Neural cell (in vitro differentiated cells): ENCODE measurements around the gene POMP. TPM values are rescaled to one million over a fixed set of nuclear protein-coding genes. Genes with fewer than 3 reads are reported as not detected.

Experiments used
- H2AFZ ChIP-seq: fragments of 200-600, 300-800 bp; sonication (generic), shearing (Covaris generic); 2 replicates; pipeline ENCODE4 v1.6.0; 2014; ENCODE audit warnings: low read depth, mild to moderate bottlenecking, antibody characterized with exemption, low read length, moderate library complexity
- H3F3A ChIP-seq: fragments of 200-600 bp; shearing (Covaris generic); 2 replicates; pipeline ENCODE4 v1.6.1; 2016; ENCODE audit warnings: mild to moderate bottlenecking, moderate library complexity, mixed read lengths, antibody characterized with exemption, low read length; ENCODE audit not compliant: insufficient read depth, poor library complexity, severe bottlenecking
- H3K27ac ChIP-seq: fragments of 200-600, 300-800 bp; sonication (generic), shearing (Covaris generic); 2 replicates; pipeline ENCODE4 v1.5.1; 2014; ENCODE audit warnings: mild to moderate bottlenecking, low read length, moderate library complexity
- H3K27me3 ChIP-seq: fragments of 300-800, 200-600 bp; sonication (generic), shearing (Covaris generic); 2 replicates; pipeline ENCODE4 v1.6.0; 2014; ENCODE audit warnings: mild to moderate bottlenecking, low read depth, low read length, moderate library complexity; ENCODE audit not compliant: insufficient read depth
- H3K36me3 ChIP-seq: fragments of 300-800, 200-600 bp; sonication (generic), shearing (Covaris generic); 2 replicates; pipeline ENCODE4 v1.5.1; 2014; ENCODE audit warnings: mild to moderate bottlenecking, antibody characterized with exemption, low read length, moderate library complexity; ENCODE audit not compliant: insufficient read depth
- H3K4me2 ChIP-seq: fragments of 300-800, 200-600 bp; sonication (generic), shearing (Covaris generic); 2 replicates; pipeline ENCODE4 v1.6.0; 2014; ENCODE audit warnings: mild to moderate bottlenecking, low read length
- H3K4me3 ChIP-seq: fragments of 300-800, 200-600 bp; sonication (generic), shearing (Covaris generic); 2 replicates; pipeline ENCODE4 v1.5.1; 2014; ENCODE audit warnings: mild to moderate bottlenecking, low read length, moderate library complexity
- H3K79me2 ChIP-seq: fragments of 200-600 bp; shearing (Covaris generic); replicated peaks from 2 replicates; pipeline ENCODE4 v1.6.0; 2014; ENCODE audit warnings: mild to moderate bottlenecking, low read length, moderate library complexity; ENCODE audit not compliant: insufficient read depth
- H3K9ac ChIP-seq: fragments of 300-800, 200-600 bp; sonication (generic), shearing (Covaris generic); 2 replicates; pipeline ENCODE4 v1.6.1; 2016; ENCODE audit warnings: mild to moderate bottlenecking, low read length, mixed read lengths
- H3K9me2 ChIP-seq: fragments of 200-600 bp; shearing (Covaris generic); 2 replicates; pipeline ENCODE4 v1.6.1; 2016; ENCODE audit warnings: mild to moderate bottlenecking, low read length, mixed read lengths; ENCODE audit not compliant: insufficient read depth
- H3K9me3 ChIP-seq: fragments of 200-600, 300-800 bp; sonication (generic), shearing (Covaris generic); 2 replicates; pipeline ENCODE4 v1.6.1; 2016; ENCODE audit warnings: mild to moderate bottlenecking, mixed run types, low read length, moderate library complexity, mixed read lengths
- H4K20me1 ChIP-seq: fragments of 200-600 bp; shearing (Covaris generic); 2 replicates; pipeline ENCODE4 v1.6.1; 2016; ENCODE audit warnings: mild to moderate bottlenecking, mixed run types; ENCODE audit not compliant: insufficient read depth
- EP300 ChIP-seq: fragments of 450-650 bp; conservative IDR thresholded peaks from 2 replicates; pipeline ENCODE4 v1.6.1; 2014; ENCODE audit warnings: antibody characterized with exemption, mild to moderate bottlenecking, moderate library complexity; ENCODE audit not compliant: poor library complexity, severe bottlenecking
- EZH2 ChIP-seq: fragments of 200-600, 300-800 bp; shearing (Covaris generic), sonication (generic); IDR thresholded peaks from 2 replicates; pipeline ENCODE4 v1.6.1; 2014; ENCODE audit warnings: antibody characterized with exemption, low read length, borderline replicate concordance, mild to moderate bottlenecking; ENCODE audit not compliant: insufficient read depth, poor library complexity, severe bottlenecking
- MXI1 ChIP-seq: fragments of 450-650 bp; conservative IDR thresholded peaks from 2 replicates; pipeline ENCODE4 v1.6.1; 2014; ENCODE audit warnings: antibody characterized with exemption, mild to moderate bottlenecking; ENCODE audit not compliant: poor library complexity, severe bottlenecking
- POLR2AphosphoS5 ChIP-seq: IDR thresholded peaks from 2 replicates; pipeline ENCODE4 v1.6.1; 2012
- RAD21 ChIP-seq: fragments of 450-650 bp; conservative IDR thresholded peaks from 2 replicates; pipeline ENCODE4 v1.6.1; 2014; ENCODE audit warnings: antibody characterized with exemption, mild to moderate bottlenecking, moderate library complexity
- SMC3 ChIP-seq: fragments of 450-650 bp; conservative IDR thresholded peaks from 2 replicates; pipeline ENCODE4 v1.6.1; 2014; ENCODE audit warnings: antibody characterized with exemption, mild to moderate bottlenecking, moderate library complexity; ENCODE audit not compliant: poor library complexity
- TAF1 ChIP-seq: IDR thresholded peaks from 2 replicates; pipeline ENCODE4 v1.6.1; 2012; ENCODE audit warnings: low read depth
- polyA plus RNA-seq: library from polyadenylated mRNA; depleted of rRNA; stranded (reverse); fragments of >200 nt; gene quantifications from 2 replicates; pipeline ENCODE4 v1.2.3, GENCODE V29; 2014
- TF ChIP-seq, protein P1 (sequence below): fragments of 450-650 bp; IDR thresholded peaks from 2 replicates; pipeline ENCODE4 v1.5.1; 2014; ENCODE audit warnings: antibody characterized with exemption, mild to moderate bottlenecking, moderate library complexity; ENCODE audit not compliant: poor library complexity, severe bottlenecking
- TF ChIP-seq, protein P2 (sequence below): IDR thresholded peaks from 2 replicates; pipeline ENCODE4 v1.6.1; 2012; ENCODE audit warnings: borderline replicate concordance

The POMP gene
- polyA plus RNA-seq, 1 donor from 2014 or later: 167 TPM

DNA sequence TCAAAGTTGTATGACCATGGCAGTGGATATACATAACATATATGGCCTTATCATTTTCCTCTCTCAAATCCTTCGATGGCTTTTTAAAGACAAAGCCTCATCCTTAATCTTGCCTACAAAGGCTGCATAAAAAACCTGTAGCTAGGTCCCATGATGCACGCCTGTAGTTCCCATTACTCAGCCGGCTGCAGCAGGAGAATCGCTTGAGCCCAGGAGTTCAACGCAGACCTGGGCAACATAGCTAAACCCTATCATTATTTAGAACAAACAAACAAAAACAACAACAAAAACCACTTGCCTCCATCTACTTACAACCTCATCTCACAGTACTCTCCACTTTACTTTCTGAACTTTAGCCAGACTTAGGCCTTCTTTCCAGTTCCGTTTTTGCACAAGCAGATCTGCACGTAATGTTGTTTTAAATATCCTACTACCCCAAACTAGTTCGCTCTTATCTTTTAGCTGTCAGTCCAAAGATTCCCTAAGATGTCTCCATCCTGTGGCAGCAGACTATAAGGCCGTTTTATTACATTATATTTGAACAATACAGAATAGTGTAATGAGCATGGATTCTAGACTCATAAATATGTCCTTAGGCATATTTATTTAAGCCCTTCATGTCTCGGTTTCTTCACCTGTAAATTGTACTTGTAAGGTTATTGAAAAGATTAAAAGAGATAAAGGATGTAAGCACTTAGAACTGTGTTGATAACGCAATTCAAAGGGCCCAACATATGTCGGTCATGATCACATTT lies 969 bp upstream of the POMP start:
- no peaks in the 10 kb centered on the region for H3K9me3 ChIP-seq
- H3K27me3 ChIP-seq: no peaks in the 10 kb centered on the region
- H4K20me1 ChIP-seq: no peaks in the 10 kb centered on the region
- TF ChIP-seq SMC3: peak; percentile 53
- no peak for TF ChIP-seq RAD21
- TF ChIP-seq, protein P1, sequence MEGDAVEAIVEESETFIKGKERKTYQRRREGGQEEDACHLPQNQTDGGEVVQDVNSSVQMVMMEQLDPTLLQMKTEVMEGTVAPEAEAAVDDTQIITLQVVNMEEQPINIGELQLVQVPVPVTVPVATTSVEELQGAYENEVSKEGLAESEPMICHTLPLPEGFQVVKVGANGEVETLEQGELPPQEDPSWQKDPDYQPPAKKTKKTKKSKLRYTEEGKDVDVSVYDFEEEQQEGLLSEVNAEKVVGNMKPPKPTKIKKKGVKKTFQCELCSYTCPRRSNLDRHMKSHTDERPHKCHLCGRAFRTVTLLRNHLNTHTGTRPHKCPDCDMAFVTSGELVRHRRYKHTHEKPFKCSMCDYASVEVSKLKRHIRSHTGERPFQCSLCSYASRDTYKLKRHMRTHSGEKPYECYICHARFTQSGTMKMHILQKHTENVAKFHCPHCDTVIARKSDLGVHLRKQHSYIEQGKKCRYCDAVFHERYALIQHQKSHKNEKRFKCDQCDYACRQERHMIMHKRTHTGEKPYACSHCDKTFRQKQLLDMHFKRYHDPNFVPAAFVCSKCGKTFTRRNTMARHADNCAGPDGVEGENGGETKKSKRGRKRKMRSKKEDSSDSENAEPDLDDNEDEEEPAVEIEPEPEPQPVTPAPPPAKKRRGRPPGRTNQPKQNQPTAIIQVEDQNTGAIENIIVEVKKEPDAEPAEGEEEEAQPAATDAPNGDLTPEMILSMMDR: peak; percentile 54
- no peaks in the 10 kb centered on the region for H3K9me2 ChIP-seq
- H3K36me3 ChIP-seq: no peaks in the 10 kb centered on the region
- H3K4me2 ChIP-seq: peak overlapping the region; percentile 76
- H3F3A ChIP-seq: no peaks in the 10 kb centered on the region
- peaks cover 58% of the 10 kb centered on the region for H3K79me2 ChIP-seq
- peak overlapping the region; percentile 79 for H3K27ac ChIP-seq
- peak overlapping the region; percentile 86 for H2AFZ ChIP-seq
- peak overlapping the region; percentile 76 for H3K4me3 ChIP-seq
- peak overlapping the region; percentile 85 for H3K9ac ChIP-seq

DNA sequence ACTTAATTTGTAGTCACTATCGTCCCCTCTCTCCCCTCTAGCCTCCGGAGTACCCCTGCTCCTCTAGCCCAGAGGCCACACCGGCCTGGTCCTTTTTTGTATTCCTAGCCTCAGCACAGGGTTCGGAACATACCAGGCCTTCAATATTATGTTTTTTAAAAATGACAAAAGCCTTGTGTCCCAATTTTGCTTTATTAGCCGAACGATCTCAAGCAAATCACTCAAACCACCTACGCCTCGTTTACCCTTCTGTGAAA lies 463 bp upstream of the POMP start:
- peak overlapping the region; percentile 79 for H3K27ac ChIP-seq
- H3K79me2 ChIP-seq: peaks cover 58% of the 10 kb centered on the region

DNA sequence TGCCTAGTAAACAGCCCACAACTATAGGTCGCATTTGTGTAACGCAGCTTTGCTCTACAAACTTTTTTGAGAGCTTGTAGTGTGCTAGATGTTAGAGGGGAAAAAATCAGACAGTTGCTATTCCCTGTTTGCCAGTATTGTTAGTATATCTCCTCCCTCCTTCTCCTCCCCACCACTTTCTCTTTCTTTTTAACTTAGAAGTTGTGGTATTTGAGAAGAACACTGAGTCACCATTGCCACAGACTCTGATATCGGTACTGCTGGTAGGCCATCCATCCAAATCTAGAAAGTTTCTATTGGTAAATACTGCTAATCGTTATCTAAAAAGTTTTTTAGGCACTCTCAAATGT lies 666 bp downstream of the POMP start:
- Histone ChIP-seq H3K4me3 (peak overlapping the region; percentile 76), H3K27ac (peak overlapping the region; percentile 79), H3K27me3 (no peaks in the 10 kb centered on the region), H3K4me2 (peak overlapping the region; percentile 90), H4K20me1 (no peaks in the 10 kb centered on the region), H3K9ac (peak overlapping the region; percentile 85), H3K9me3 (no peaks in the 10 kb centered on the region), H2AFZ (peak overlapping the region; percentile 86), H3F3A (no peaks in the 10 kb centered on the region), H3K9me2 (no peaks in the 10 kb centered on the region), H3K36me3 (no peaks in the 10 kb centered on the region), H3K79me2 (peaks cover 58% of the 10 kb centered on the region)
- TF ChIP-seq TAF1: no peak
- TF ChIP-seq EZH2: no peak
- no peak for TF ChIP-seq RAD21

More for the DNA sequence above, 463 bp upstream of the POMP start:
- no peaks in the 10 kb centered on the region for H4K20me1 ChIP-seq
- H2AFZ ChIP-seq: peak overlapping the region; percentile 86
- H3F3A ChIP-seq: no peaks in the 10 kb centered on the region
- no peaks in the 10 kb centered on the region for H3K36me3 ChIP-seq
- no peaks in the 10 kb centered on the region for H3K9me2 ChIP-seq
- H3K9ac ChIP-seq: peak overlapping the region; percentile 85
- H3K27me3 ChIP-seq: no peaks in the 10 kb centered on the region
- peak overlapping the region; percentile 76 for H3K4me2 ChIP-seq
- H3K9me3 ChIP-seq: no peaks in the 10 kb centered on the region
- peak overlapping the region; percentile 76 for H3K4me3 ChIP-seq
- TF ChIP-seq RAD21: no peak

DNA sequence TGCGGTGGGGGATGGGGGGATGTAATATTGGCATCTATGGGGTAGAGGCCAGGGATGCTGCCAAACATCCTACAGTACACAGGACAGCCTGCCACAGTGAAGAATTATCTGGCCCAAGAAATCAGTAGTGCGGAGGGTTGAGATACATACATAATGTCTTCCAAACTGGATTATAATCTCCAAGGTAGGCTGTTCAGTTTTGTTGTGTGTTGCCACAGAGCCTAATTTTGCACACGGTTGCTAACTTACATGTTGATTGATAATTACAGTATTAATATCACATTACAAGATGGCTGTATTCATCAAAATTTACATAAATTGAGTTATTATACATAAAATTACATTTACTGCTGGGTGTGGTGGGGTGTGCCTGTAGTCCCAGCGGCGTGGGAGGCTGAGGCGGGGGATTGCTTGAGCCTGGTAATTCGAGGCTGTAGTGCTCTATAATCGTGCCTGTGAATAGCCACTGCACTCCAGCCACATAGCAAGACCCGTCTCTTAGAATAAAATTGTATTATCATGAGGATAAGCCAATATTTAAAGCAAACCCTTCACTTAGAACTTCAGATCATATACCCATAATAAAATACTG lies 8.1 kb downstream of the POMP start:
- H3K9me3 ChIP-seq: no peaks in the 10 kb centered on the region
- H3K79me2 ChIP-seq: no peaks in the 10 kb centered on the region
- H3K4me3 ChIP-seq: no peak overlapping the region
- H3K4me2 ChIP-seq: no peak overlapping the region
- no peaks in the 10 kb centered on the region for H3F3A ChIP-seq
- no peak overlapping the region for H2AFZ ChIP-seq
- H4K20me1 ChIP-seq: no peaks in the 10 kb centered on the region
- TF ChIP-seq TAF1 (no peak), EZH2 (no peak), EP300 (no peak), SMC3 (no peak), RAD21 (no peak), MXI1 (no peak), POLR2AphosphoS5 (no peak)
- TF ChIP-seq, protein P1: no peak
- TF ChIP-seq, protein P2, sequence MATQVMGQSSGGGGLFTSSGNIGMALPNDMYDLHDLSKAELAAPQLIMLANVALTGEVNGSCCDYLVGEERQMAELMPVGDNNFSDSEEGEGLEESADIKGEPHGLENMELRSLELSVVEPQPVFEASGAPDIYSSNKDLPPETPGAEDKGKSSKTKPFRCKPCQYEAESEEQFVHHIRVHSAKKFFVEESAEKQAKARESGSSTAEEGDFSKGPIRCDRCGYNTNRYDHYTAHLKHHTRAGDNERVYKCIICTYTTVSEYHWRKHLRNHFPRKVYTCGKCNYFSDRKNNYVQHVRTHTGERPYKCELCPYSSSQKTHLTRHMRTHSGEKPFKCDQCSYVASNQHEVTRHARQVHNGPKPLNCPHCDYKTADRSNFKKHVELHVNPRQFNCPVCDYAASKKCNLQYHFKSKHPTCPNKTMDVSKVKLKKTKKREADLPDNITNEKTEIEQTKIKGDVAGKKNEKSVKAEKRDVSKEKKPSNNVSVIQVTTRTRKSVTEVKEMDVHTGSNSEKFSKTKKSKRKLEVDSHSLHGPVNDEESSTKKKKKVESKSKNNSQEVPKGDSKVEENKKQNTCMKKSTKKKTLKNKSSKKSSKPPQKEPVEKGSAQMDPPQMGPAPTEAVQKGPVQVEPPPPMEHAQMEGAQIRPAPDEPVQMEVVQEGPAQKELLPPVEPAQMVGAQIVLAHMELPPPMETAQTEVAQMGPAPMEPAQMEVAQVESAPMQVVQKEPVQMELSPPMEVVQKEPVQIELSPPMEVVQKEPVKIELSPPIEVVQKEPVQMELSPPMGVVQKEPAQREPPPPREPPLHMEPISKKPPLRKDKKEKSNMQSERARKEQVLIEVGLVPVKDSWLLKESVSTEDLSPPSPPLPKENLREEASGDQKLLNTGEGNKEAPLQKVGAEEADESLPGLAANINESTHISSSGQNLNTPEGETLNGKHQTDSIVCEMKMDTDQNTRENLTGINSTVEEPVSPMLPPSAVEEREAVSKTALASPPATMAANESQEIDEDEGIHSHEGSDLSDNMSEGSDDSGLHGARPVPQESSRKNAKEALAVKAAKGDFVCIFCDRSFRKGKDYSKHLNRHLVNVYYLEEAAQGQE: no peak
- no peak overlapping the region for H3K27ac ChIP-seq
- H3K27me3 ChIP-seq: no peaks in the 10 kb centered on the region
- peaks cover 10% of the 10 kb centered on the region for H3K36me3 ChIP-seq
- H3K9ac ChIP-seq: no peak overlapping the region
- H3K9me2 ChIP-seq: no peaks in the 10 kb centered on the region
